Panc1 (cell line): ENCODE measurements around the gene KRTAP8-1. TPM values are rescaled to one million over a fixed set of nuclear protein-coding genes. Genes with fewer than 3 reads are reported as not detected.

ENCODE experiments used
- ATAC-seq: fragments of 200-7000 bp; cut with Tn5 transposase; 2 replicates; pipeline ENCODE4 v1.9.1; 2020; ENCODE audit warnings: mild to moderate bottlenecking, moderate library complexity
- BruUV-seq: library from RNA; stranded (reverse); fragments of 400-500 nt; replicated peaks from 2 replicates; lab custom pipeline; 2021; lab: Mats Ljungman, UMichigan
- CTCF ChIA-PET: fragments of 300-600 bp; sonication (Branson Sonifier 250); formaldehyde crosslinking; loops from one replicate; lab custom pipeline; 2022; ENCODE audit warnings: antibody characterized with exemption; lab: Charles Lee
- POLR2A ChIA-PET: fragments of 300-600 bp; sonication (Branson Sonifier 250); formaldehyde crosslinking; loops from one replicate; lab custom pipeline; 2022; ENCODE audit warnings: antibody characterized with exemption; lab: Charles Lee
- DNase-seq: peaks from one replicate; pipeline ENCODE4 v3.0.0-alpha.2; 2010; ENCODE audit warnings: low read depth, low spot score
- H3K27ac ChIP-seq: 2 replicates; pipeline ENCODE4 v1.5.1; 2011; ENCODE audit warnings: mild to moderate bottlenecking, low read length, inconsistent platforms
- H3K27me3 ChIP-seq: fragments of 200-500 bp; sonication (Bioruptor generic); 2 replicates; pipeline ENCODE4 v1.6.0; 2014; ENCODE audit warnings: low read length, inconsistent platforms; ENCODE audit not compliant: control insufficient read depth, insufficient read depth
- H3K36me3 ChIP-seq: fragments of 200-500 bp; sonication (Bioruptor generic); 2 replicates; pipeline ENCODE4 v1.5.1; 2014; ENCODE audit warnings: inconsistent platforms, mild to moderate bottlenecking, low read length, moderate library complexity; ENCODE audit not compliant: control insufficient read depth, insufficient read depth
- H3K4me1 ChIP-seq: 2 replicates; pipeline ENCODE4 v1.5.1; 2011; ENCODE audit warnings: inconsistent platforms, mild to moderate bottlenecking, low read length, moderate library complexity; ENCODE audit not compliant: control insufficient read depth, insufficient read depth
- H3K4me3 ChIP-seq, 2 experiments: 2 replicates each; pipeline ENCODE4 v1.5.1; 2011 to 2012; ENCODE audit warnings: low read depth in 2 of 2, low read length in 2 of 2, mild to moderate bottlenecking in 2 of 2, inconsistent platforms in 1 of 2, moderate library complexity in 1 of 2
- H3K9me3 ChIP-seq: fragments of 200-500 bp; sonication (Bioruptor generic); 2 replicates; pipeline ENCODE4 v1.5.1; 2014; ENCODE audit warnings: low read depth, mild to moderate bottlenecking, inconsistent platforms, low read length, moderate library complexity; ENCODE audit not compliant: control insufficient read depth, insufficient read depth
- POLR2AphosphoS5 ChIP-seq: IDR thresholded peaks from 2 replicates; pipeline ENCODE4 v1.6.1; 2012; ENCODE audit warnings: mild to moderate bottlenecking, low read depth, low read length, moderate library complexity
- REST ChIP-seq, 2 experiments: IDR thresholded peaks; 2 replicates each; pipeline ENCODE4 v1.6.1; 2011 to 2012; ENCODE audit warnings: low read depth in 2 of 2, control low read depth in 1 of 2, low read length in 1 of 2, mild to moderate bottlenecking in 1 of 2, moderate library complexity in 1 of 2; ENCODE audit not compliant: insufficient read depth in 1 of 2
- SIN3A ChIP-seq: IDR thresholded peaks from 2 replicates; pipeline ENCODE4 v1.6.1; 2012; ENCODE audit warnings: low read depth, mild to moderate bottlenecking, low read length, moderate library complexity, borderline replicate concordance; ENCODE audit not compliant: insufficient read depth
- TCF7L2 ChIP-seq: IDR thresholded peaks from 2 replicates; pipeline ENCODE4 v1.6.1; 2011; ENCODE audit warnings: mild to moderate bottlenecking, low read depth, low read length, inconsistent platforms
- in situ Hi-C: cut with HindIII; loops from 2 replicates; pipeline ENCODE4 v1.10.0; 2016; ENCODE audit warnings: low sequenced_read_pairs, low pct_unique_long_range_greater_than_20kb
- intact Hi-C: fragments of 100-400 bp; cut with micrococcal nuclease; formaldehyde crosslinking; loops from one replicate; pipeline ENCODE4 v1.10.0; 2022; ENCODE audit not compliant: unreplicated experiment
- total RNA-seq: library from RNA; stranded (reverse); gene quantifications from one replicate; pipeline ENCODE4 v1.2.1, GENCODE V29; 2021; ENCODE audit not compliant: unreplicated experiment
- TF ChIP-seq, protein P1 (sequence below): fragments of 450-650 bp; IDR thresholded peaks from 2 replicates; pipeline ENCODE4 v1.5.1; 2017; ENCODE audit warnings: mild to moderate bottlenecking

Gene KRTAP8-1
- total RNA-seq, 1 experiment from 2014 or later = not detected

GRCh38 chr21:30829659-30830058 is 16.6 kb upstream of the KRTAP8-1 start, which contains the start of gene KRTAP7-1:
KRTAP7-1 (minus strand) TSS chr21:30829759; CDS start chr21:30829698, 61 bp downstream.
- no peaks in the 10 kb centered on the region for H3K36me3 ChIP-seq
- no peak within 1 kb of the TSS for H3K27ac ChIP-seq
- in situ Hi-C loops (no loop called here), intact Hi-C loops (no loop called here)
- CTCF ChIA-PET = no interaction called here
- H3K27me3 ChIP-seq = no peaks in the 10 kb centered on the region
- DNase-seq = no peak
- no peaks in the 10 kb centered on the region for H3K4me1 ChIP-seq
- ATAC-seq = no peak
- TF ChIP-seq, protein P1, sequence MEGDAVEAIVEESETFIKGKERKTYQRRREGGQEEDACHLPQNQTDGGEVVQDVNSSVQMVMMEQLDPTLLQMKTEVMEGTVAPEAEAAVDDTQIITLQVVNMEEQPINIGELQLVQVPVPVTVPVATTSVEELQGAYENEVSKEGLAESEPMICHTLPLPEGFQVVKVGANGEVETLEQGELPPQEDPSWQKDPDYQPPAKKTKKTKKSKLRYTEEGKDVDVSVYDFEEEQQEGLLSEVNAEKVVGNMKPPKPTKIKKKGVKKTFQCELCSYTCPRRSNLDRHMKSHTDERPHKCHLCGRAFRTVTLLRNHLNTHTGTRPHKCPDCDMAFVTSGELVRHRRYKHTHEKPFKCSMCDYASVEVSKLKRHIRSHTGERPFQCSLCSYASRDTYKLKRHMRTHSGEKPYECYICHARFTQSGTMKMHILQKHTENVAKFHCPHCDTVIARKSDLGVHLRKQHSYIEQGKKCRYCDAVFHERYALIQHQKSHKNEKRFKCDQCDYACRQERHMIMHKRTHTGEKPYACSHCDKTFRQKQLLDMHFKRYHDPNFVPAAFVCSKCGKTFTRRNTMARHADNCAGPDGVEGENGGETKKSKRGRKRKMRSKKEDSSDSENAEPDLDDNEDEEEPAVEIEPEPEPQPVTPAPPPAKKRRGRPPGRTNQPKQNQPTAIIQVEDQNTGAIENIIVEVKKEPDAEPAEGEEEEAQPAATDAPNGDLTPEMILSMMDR = no peak
- TF ChIP-seq REST (IDR thresholded peaks at IDR 0.05; ENCODE audit: insufficient read depth in 1 of 2, low read depth in 2 of 2, low read length in 1 of 2) (no peak), POLR2AphosphoS5 (no peak), SIN3A (no peak), TCF7L2 (no peak)
- H3K9me3 ChIP-seq = no peaks in the 10 kb centered on the region
- POLR2A ChIA-PET = no interaction called here
- BruUV-seq = no TSS peak
- H3K4me3 ChIP-seq = no peak within 1 kb of the TSS

DNA sequence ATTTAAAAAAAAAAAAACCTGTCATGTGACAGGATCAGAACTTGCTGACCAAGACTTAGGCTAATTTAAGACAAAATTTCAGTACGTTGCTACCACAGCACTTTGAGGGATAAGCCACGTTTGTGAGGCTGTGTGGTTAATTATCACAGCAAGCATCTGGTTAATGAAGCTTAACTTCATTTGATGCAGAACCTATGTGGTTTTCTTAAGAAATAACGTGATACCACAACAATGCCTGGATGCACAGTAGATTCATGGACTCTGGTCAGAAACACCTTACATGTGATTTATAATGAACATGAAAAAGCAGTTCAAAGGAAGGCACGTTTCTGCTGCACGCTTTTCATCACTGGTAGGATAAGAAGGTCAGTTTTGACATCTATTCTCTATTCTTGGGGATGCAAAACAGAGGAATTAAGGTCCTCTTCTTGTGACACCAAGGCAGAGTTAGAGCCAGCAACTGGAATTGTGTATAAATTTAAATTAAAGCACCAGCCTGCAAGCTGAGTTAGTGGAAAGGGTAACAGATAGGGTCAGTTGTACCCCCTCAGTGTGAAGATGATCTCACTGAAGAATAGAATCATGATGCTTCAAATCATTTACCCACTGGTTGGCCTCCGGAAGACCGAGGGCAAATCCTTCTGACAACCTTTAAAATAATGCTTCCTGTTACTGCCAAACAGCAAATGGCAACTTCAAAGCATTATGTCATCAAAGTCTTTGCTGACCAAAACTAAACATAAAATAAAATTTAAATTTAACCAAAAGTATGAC is 6.0 kb upstream of the KRTAP8-1 start:
- ATAC-seq (no peak), DNase-seq (no peak)
- no peak overlapping the region for H3K4me3 ChIP-seq
- BruUV-seq = no TSS peak
- H3K36me3 ChIP-seq = no peaks in the 10 kb centered on the region
- intact Hi-C loops = no loop called here
- CTCF ChIA-PET = no interaction called here
- in situ Hi-C loops = no loop called here
- H3K9me3 ChIP-seq = no peaks in the 10 kb centered on the region
- POLR2A ChIA-PET = no interaction called here
- no peaks in the 10 kb centered on the region for H3K27me3 ChIP-seq
- no peaks in the 10 kb centered on the region for H3K4me1 ChIP-seq
- no peak overlapping the region for H3K27ac ChIP-seq
- TF ChIP-seq TCF7L2 (no peak), REST (IDR thresholded peaks at IDR 0.05; ENCODE audit: insufficient read depth in 1 of 2, low read depth in 2 of 2, low read length in 1 of 2) (no peak), POLR2AphosphoS5 (no peak), SIN3A (no peak)
- TF ChIP-seq, protein P1 = no peak
